Sciatic nerve (tissue), 2 donors: ENCODE data around the gene SAAL1. TPM values are rescaled to one million over a fixed set of nuclear protein-coding genes. Genes with fewer than 3 reads are reported as not detected.

Experiments
- ATAC-seq: fragments of 200-7000 bp; cut with Tn5 transposase; one replicate; pipeline ENCODE4 v1.9.1; 2020; ENCODE audit warnings: mild to moderate bottlenecking, moderate library complexity
- DNase-seq: peaks from one replicate; pipeline ENCODE4 v3.0.0-alpha.2; 2020; ENCODE audit warnings: low spot score
- intact Hi-C: fragments of 100-400 bp; cut with DNase I; formaldehyde crosslinking; loops from one replicate; pipeline ENCODE4 v1.14.2; 2022
- total RNA-seq: library from RNA; stranded (reverse); fragmentation: NEBNext Ultra II Directional; extraction: Animal tissue kit (Norgen Biotek cat#: 25700); gene quantifications from one replicate; pipeline ENCODE4 v1.2.1, GENCODE V29; 2021
- donor health status: DM: no; HTN: no; CAD: no.
- donor health status: DM: no; HTN: no; CAD: no.

Gene SAAL1
- total RNA-seq, 1 donor from 2014 or later, result 14.3 TPM

DNA sequence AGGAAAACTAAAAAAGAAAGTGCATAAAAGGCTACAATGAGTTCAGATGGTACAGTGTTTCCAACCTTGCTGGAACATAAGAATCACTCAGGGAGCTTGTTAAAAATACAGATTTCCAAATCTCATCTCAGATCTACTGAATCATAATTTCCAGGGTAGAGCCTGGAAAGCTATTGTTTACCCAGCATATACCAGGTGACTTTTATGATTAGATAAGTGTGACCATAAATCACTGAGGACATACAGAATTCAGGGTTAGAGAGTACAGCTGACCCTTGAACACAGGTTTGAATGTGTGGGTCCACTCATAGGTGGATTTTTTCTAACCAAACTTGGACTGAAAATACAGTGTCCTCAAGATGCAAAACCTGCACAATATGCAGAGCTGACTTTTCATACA lies 11.9 kb downstream of the SAAL1 start:
- intact Hi-C loops, result no loop called here
- DNase-seq (no peak), ATAC-seq (no peak)

GRCh38 chr11:18091731-18092130 lies 14.2 kb downstream of the SAAL1 start:
- intact Hi-C loops, result no loop called here
- no peak for ATAC-seq
- no peak for DNase-seq

- intact Hi-C loops, result no loop called here
- ATAC-seq (no peak), DNase-seq (no peak)
These were observed 16.9 kb downstream of the SAAL1 start for GRCh38 chr11:18088966-18089365.

DNA sequence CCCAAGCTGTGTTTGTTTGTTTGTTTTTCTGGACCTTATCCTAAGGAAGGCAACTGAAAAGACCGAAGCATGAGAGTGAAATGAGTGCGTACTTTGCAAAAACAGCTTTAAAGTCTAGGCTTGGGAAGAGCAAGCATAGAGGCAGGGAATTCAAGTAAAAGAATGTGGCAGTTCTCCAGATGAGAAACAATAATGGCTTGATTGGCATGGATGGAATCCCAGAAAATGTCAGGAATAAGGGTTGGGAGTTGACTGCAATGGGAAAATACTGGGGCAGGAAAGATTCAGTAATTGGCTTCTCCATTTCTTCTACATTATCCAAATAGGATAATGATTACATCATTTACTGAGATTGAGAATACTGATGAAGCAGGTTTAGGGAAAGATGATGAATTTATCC lies 17.5 kb downstream of the SAAL1 start:
- ATAC-seq (no peak), DNase-seq (no peak)
- intact Hi-C loops, result no loop called here

GRCh38 chr11:18081551-18081950 lies 24.3 kb downstream of the SAAL1 start:
- no peak for DNase-seq
- ATAC-seq, result no peak
- intact Hi-C loops, result no loop called here

GRCh38 chr11:18080451-18080850 lies 25.4 kb downstream of the SAAL1 start:
- intact Hi-C loops, result no loop called here
- ATAC-seq (no peak), DNase-seq (no peak)

GRCh38 chr11:18078909-18079308 lies 27.0 kb downstream of the SAAL1 start:
- ATAC-seq (no peak), DNase-seq (no peak)
- intact Hi-C loops, result no loop called here

DNA sequence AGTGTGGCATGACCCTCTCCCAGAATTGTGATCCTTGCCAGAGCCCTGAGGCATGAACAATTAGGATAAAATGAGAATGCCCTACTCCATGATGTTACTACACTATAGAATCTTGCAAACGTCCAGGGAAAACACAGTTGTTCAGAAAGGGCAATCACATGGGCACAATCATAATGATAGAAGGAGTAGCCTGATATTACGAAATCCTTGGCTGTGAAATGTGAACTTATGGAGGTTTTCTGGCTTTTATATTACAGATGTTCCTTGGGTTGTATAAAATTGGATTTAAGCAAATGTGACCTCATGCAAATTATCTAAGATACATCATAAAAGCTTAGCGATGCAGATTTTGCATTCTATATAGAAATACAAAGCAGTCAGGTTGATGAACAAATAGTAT lies 30.4 kb downstream of the SAAL1 start:
- intact Hi-C loops, result no loop called here
- DNase-seq, result no peak
- ATAC-seq, result no peak

DNA sequence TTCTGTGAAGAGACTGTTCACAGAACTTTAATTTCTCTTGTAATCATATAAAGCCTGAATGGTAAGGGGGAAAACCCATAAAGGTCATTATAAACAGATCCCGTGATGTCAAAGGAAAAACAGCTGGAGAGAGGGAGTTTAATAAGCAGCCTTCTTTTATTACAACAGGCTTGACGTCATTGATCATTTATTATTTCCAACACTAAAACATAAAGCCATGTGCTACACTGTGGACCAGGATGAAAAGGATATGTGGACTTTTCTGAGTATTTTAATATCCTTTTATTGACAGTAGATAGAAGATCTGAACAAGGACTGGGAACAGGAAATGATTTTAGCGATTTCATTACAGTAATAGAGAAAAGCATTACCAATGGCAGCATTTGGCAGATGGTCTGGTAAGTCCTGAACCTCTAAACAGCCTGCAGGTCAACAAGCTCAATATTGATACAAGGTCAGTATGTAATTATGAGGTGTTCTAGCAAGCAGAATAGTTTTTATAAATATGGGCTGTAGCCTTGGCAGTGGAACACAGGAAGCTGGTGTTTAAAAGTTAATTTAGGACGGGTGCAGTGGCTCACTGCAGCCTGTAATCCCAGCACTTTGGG lies 34.7 kb downstream of the SAAL1 start:
- DNase-seq, result no peak
- intact Hi-C loops, result no loop called here
- ATAC-seq, result no peak

GRCh38 chr11:18067372-18067771 lies 38.5 kb downstream of the SAAL1 start:
- no peak for ATAC-seq
- DNase-seq, result no peak
- intact Hi-C loops, result no loop called here

DNA sequence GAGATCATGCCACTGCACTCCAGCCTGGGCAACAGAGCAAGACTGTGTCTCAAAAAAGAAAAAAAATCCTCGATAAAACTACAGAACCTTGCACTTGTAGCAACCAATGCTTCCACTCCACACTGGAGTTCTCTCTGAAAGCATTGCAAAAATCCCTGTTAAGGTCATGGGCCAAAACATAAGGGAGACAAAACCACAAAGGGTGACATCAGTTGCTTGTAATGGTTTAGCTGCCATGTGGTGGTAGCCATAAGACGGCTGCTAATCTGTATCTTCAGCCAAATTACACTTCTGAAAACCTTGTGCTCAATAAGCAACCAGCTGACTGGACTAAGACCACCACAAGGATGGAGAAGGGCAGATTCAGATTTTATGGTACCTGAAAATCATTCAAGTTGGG lies 39.3 kb downstream of the SAAL1 start:
- intact Hi-C loops, result no loop called here

GRCh38 chr11:18065572-18065971 lies 40.3 kb downstream of the SAAL1 start:
- intact Hi-C loops, result no loop called here
- DNase-seq, result no peak
- no peak for ATAC-seq

More for the DNA sequence above, 39.3 kb downstream of the SAAL1 start:
- DNase-seq, result no peak
- no peak for ATAC-seq

GRCh38 chr11:18064450-18065054 lies 41.3 kb downstream of the SAAL1 start:
- intact Hi-C loops, result no loop called here
- ATAC-seq (no peak), DNase-seq (no peak)

DNA sequence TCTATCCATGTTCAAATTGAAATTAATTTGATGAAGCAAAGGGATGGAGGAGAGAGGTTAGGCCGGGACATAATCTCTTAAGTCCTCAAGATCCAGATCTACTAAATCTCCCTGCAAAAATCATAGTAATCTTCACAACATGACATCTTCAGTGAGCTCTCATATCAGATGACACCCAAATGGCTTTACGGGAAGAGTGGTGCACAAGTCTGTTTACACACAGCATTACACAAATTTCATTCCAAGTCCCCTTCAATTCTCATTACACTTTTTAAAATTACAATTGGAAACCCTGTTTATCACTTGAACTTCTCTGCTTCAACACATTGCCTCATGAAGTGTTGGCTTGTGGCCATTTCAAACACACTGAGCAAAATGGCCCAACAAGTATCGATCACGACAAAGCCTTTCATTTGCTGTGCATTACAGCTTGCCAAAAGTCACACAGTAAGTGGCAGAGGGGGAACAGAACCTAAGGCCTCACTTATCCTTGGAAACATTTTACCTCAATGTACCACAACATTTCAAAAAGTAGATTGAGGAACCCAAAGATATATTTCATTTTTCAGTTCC lies 41.9 kb downstream of the SAAL1 start:
- intact Hi-C loops, result no loop called here
- no peak for ATAC-seq

DNA sequence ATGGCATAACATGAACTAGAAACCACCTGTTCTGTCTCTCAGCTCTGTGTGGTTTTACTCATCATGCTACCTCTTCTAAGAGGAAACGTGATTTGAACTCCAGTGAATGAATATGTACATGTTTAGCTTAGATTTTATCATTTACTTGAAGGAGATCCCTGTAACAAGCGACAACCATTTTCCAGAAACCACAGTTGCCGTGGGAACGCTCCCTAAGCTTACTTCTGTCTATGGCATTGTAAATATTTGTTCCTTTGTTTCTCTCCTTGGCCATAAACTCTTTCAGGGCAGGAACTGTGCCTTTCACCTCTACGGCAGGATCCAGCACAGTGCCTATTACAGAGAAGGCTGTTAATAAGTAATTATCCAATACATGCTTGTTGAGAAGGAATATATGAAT lies 42.8 kb downstream of the SAAL1 start:
- intact Hi-C loops, result no loop called here
- no peak for DNase-seq
- no peak for ATAC-seq

More for the DNA sequence above, 41.9 kb downstream of the SAAL1 start:
- DNase-seq, result no peak

- DNase-seq (no peak), ATAC-seq (no peak)
- intact Hi-C loops, result no loop called here
These were observed 44.5 kb downstream of the SAAL1 start for GRCh38 chr11:18061351-18061750.

GRCh38 chr11:18056561-18057181 lies 49.2 kb downstream of the SAAL1 start:
- ATAC-seq (no peak), DNase-seq (no peak)
- intact Hi-C loops, result no loop called here

- intact Hi-C loops, result no loop called here
- ATAC-seq (no peak), DNase-seq (no peak)
These were observed 51.3 kb downstream of the SAAL1 start for GRCh38 chr11:18054511-18055103.

DNA sequence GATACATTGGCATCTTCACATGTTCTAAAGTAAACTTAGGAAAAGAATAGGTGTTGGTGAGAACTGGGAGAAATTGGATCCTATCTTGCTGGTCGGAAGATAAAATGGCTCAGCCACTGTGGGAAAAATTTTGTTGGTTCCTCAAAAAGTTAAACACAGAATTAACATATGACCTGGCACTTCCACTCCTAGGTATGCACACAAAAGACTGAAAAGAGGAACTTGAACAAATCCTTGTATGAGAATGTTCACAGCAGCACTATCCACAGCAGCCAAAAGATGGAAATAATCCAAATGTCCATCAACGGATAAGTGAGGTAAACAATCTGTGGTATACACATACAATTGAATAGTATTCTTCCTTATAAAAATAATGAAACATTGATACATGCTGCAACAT lies 55.0 kb downstream of the SAAL1 start:
- intact Hi-C loops, result no loop called here
- ATAC-seq, result no peak
- no peak for DNase-seq

- DNase-seq (no peak), ATAC-seq (no peak)
- intact Hi-C loops, result no loop called here
These were observed 59.6 kb downstream of the SAAL1 start, which contains the start of gene TPH1 for GRCh38 chr11:18046116-18046777. TPH1 (minus strand) TSS chr11:18046269; CDS start chr11:18040762, 5,507 bp downstream.
